Measurements from ENCODE around the gene CDC40.

DNA sequence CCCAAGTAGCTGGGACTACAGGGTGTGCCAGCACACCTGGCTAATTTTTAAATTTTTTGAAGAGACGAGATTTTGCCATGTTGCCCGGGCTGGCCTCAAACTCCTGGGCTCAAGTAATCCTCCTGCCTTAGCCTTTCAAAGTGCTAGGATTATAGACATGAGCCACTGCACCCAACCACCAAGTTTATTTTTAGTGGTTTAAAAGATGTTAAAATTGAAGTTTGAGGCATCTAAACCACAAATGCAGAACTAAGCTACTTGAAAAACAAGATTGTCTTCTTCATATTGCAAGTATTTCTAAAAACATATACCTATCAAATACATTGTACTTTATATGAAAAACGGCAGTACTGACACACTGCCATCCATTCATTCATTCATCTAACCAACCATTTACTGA is 32.4 kb upstream of the CDC40 start:
- TF ChIP-seq, protein P1, sequence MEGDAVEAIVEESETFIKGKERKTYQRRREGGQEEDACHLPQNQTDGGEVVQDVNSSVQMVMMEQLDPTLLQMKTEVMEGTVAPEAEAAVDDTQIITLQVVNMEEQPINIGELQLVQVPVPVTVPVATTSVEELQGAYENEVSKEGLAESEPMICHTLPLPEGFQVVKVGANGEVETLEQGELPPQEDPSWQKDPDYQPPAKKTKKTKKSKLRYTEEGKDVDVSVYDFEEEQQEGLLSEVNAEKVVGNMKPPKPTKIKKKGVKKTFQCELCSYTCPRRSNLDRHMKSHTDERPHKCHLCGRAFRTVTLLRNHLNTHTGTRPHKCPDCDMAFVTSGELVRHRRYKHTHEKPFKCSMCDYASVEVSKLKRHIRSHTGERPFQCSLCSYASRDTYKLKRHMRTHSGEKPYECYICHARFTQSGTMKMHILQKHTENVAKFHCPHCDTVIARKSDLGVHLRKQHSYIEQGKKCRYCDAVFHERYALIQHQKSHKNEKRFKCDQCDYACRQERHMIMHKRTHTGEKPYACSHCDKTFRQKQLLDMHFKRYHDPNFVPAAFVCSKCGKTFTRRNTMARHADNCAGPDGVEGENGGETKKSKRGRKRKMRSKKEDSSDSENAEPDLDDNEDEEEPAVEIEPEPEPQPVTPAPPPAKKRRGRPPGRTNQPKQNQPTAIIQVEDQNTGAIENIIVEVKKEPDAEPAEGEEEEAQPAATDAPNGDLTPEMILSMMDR (IDR thresholded peaks at IDR 0.05) = no peak
- no peak for TF ChIP-seq POLR2A (IDR thresholded peaks at IDR 0.05)
